B cell (primary cell): ENCODE measurements around the gene PHTF2. TPM values are rescaled to one million over a fixed set of nuclear protein-coding genes. Genes with fewer than 3 reads are reported as not detected.

Experiments
- ATAC-seq: fragments of 200-7000 bp; cut with Tn5 transposase; one replicate; pipeline ENCODE4 v1.10.0; 2021; ENCODE audit warnings: low read depth, mild to moderate bottlenecking, moderate number of reproducible peaks, moderate library complexity
- CTCF ChIA-PET: fragments of 350-600 bp; sonication (Branson Sonifier 250); formaldehyde crosslinking; loops from one replicate; lab custom pipeline; 2021; ENCODE audit warnings: antibody characterized with exemption, inconsistent platforms; lab: Charles Lee
- POLR2A ChIA-PET: fragments of 350-600 bp; sonication (Branson Sonifier 250); formaldehyde crosslinking; loops from one replicate; lab custom pipeline; 2021; ENCODE audit warnings: antibody characterized with exemption; lab: Charles Lee
- DNase-seq: peaks from one replicate; pipeline ENCODE4 v3.0.0; 2013
- H2AFZ ChIP-seq: 2 replicates; pipeline ENCODE4 v1.6.1; 2012; ENCODE audit warnings: mild to moderate bottlenecking, low read depth, low read length; ENCODE audit not compliant: insufficient read depth, poor library complexity, severe bottlenecking
- H3K27ac ChIP-seq, 2 donors: 1 replicate in 1 of 2; 2 replicates in 1 of 2; pipeline ENCODE4 v1.5.1; 2012 to 2013; ENCODE audit warnings: low read length in 2 of 2, mild to moderate bottlenecking in 2 of 2, moderate library complexity in 1 of 2
- H3K27me3 ChIP-seq, 4 experiments: fragments of 200-600 bp in 1 of 4; sonication (generic) in 1 of 4; replicated peaks in 1 of 4; 1 replicate in 2 of 4; 2 replicates in 2 of 4; pipeline versions ENCODE4 v1.6.1 to v1.7.0; 2013 to 2016; ENCODE audit warnings: low read length in 3 of 4, mild to moderate bottlenecking in 2 of 4, mixed read lengths in 1 of 4, moderate library complexity in 1 of 4; ENCODE audit not compliant: insufficient read depth in 4 of 4, control insufficient read depth in 3 of 4; ENCODE audit errors: control extremely low read depth in 1 of 4
- H3K36me3 ChIP-seq, 2 experiments: replicated peaks in 1 of 2; 1 replicate in 1 of 2; 2 replicates in 1 of 2; pipeline versions ENCODE4 v1.6.1 to v1.7.1; 2013; ENCODE audit warnings: low read length in 1 of 2; ENCODE audit not compliant: insufficient read depth in 2 of 2, control insufficient read depth in 1 of 2; ENCODE audit errors: control extremely low read depth in 1 of 2, extremely low read depth in 1 of 2
- H3K4me1 ChIP-seq, 2 donors: fragments of 200-600 bp in 1 of 2; sonication (generic) in 1 of 2; 1 replicate in 1 of 2; 2 replicates in 1 of 2; pipeline versions ENCODE4 v1.5.1 to v1.6.1; 2013 to 2017; ENCODE audit warnings: low read length in 2 of 2; ENCODE audit not compliant: control insufficient read depth in 2 of 2, insufficient read depth in 2 of 2
- H3K4me2 ChIP-seq: replicated peaks from 2 replicates; pipeline ENCODE3; 2012; ENCODE audit warnings: mild to moderate bottlenecking, low read depth, low read length; ENCODE audit not compliant: poor library complexity, severe bottlenecking
- H3K4me3 ChIP-seq, 5 experiments: fragments of 200-600 bp in 1 of 5; sonication (generic) in 1 of 5; 1 replicate in 3 of 5; 2 replicates in 2 of 5; pipeline versions ENCODE4 v1.5.1 to v1.7.0; 2011 to 2016; ENCODE audit warnings: low read length in 4 of 5, mild to moderate bottlenecking in 4 of 5, low read depth in 2 of 5, control low read depth in 1 of 5, moderate library complexity in 1 of 5; ENCODE audit not compliant: insufficient read depth in 1 of 5; ENCODE audit errors: control extremely low read depth in 1 of 5, extremely low read depth in 1 of 5
- H3K79me2 ChIP-seq: fragments of 200-600 bp; sonication (generic); one replicate; pipeline ENCODE4 v1.6.0; 2016; ENCODE audit warnings: low read length; ENCODE audit not compliant: control insufficient read depth, insufficient read depth
- H3K9ac ChIP-seq: fragments of 200-600 bp; sonication (generic); 2 replicates; pipeline ENCODE4 v1.6.1; 2017; ENCODE audit warnings: mild to moderate bottlenecking, low read length, moderate library complexity
- H3K9me3 ChIP-seq, 3 donors: one replicate each; pipeline versions ENCODE4 v1.6.1 to v1.7.1; 2013; ENCODE audit warnings: low read length in 2 of 3; ENCODE audit not compliant: control insufficient read depth in 2 of 3, insufficient read depth in 1 of 3; ENCODE audit errors: control extremely low read depth in 1 of 3
- H4K20me1 ChIP-seq: 2 replicates; pipeline ENCODE4 v1.6.0; 2012; ENCODE audit warnings: mild to moderate bottlenecking, low read length; ENCODE audit not compliant: insufficient read depth, control insufficient read depth, poor library complexity, severe bottlenecking
- H3K27ac Mint-ChIP-seq: one replicate; pipeline ENCODE4 v1.8.0; 2021; ENCODE audit warnings: mixed read lengths
- H3K27me3 Mint-ChIP-seq: one replicate; pipeline ENCODE4 v1.8.0; 2021; ENCODE audit warnings: mixed read lengths
- H3K4me1 Mint-ChIP-seq: one replicate; pipeline ENCODE4 v1.8.0; 2021; ENCODE audit warnings: mixed read lengths
- H3K4me3 Mint-ChIP-seq: one replicate; pipeline ENCODE4 v1.8.0; 2021; ENCODE audit warnings: mixed read lengths
- H3K9me3 Mint-ChIP-seq: one replicate; pipeline ENCODE4 v1.8.0; 2022; ENCODE audit warnings: mixed read lengths; ENCODE audit not compliant: insufficient read depth
- EZH2 ChIP-seq: IDR thresholded peaks from 2 replicates; pipeline ENCODE4 v1.6.1; 2012; ENCODE audit warnings: borderline replicate concordance, low read depth, mild to moderate bottlenecking, moderate library complexity, low read length; ENCODE audit not compliant: insufficient read depth, poor library complexity, severe bottlenecking
- WGBS: methylation state at CpG from one replicate; pipeline ENCODE4 v1.1.5; 2013; ENCODE audit warnings: missing lambda C conversion rate; ENCODE audit not compliant: insufficient coverage; 5-methylcytosine and 5-hydroxymethylcytosine counted together
- intact Hi-C: fragments of 100-400 bp; cut with micrococcal nuclease; formaldehyde crosslinking; loops from one replicate; pipeline ENCODE4 v1.10.0; 2022
- polyA plus RNA-seq: library from polyadenylated mRNA; depleted of rRNA; stranded (reverse); fragments of >200 nt; gene quantifications from 2 replicates; pipeline ENCODE4 v1.2.3, GENCODE V29; 2012
- total RNA-seq, 2 donors: library from RNA; stranded (reverse); fragments of 120-200 nt in 1 of 2; gene quantifications; 1 replicate in 1 of 2; 2 replicates in 1 of 2; pipeline versions ENCODE4 v1.2.3 to v1.2.4, GENCODE V29; 2013 to 2022
- TF ChIP-seq, protein P1 (sequence below): fragments of 200-600 bp; IDR thresholded peaks from one replicate; pipeline ENCODE4 v1.8.0; 2022; ENCODE audit warnings: antibody characterized with exemption, mild to moderate bottlenecking

PHTF2 gene
- total and polyA plus RNA-seq, 2 donors (not counting 1 experiment from before 2014, with no cell fraction given) = 35.3 to 44.8 TPM

DNA sequence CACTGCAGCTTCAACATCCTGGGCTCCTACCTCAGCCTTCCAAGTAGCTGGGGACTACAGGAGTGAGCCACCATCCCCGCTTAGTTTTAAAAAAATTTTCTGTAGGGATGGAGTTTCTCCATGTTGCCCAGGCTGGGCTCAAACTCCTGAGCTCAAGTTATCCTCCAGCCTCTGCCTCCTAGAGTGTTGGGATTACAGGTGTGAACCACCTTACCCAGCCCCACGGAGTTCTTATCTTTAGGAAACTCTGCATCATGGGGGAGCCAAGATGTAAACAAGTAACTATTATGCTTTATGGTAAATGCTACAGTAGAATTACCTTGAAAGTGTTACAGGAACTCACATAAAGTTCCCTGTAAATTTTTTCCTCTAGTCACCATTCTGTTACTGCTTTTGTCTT lies 65.3 kb downstream of the PHTF2 start:
- no peak overlapping the region for H3K4me3 Mint-ChIP-seq
- peaks cover 53% of the 10 kb centered on the region for H3K4me1 Mint-ChIP-seq
- POLR2A ChIA-PET = interaction anchor here (0.6 kb wide), 1 partner anchor 40 kb away, joined by 3 read pairs; no protein-coding TSS in a partner anchor
- Histone ChIP-seq H3K4me1 (peaks cover 12 to 30% of the 10 kb centered on the region in 2 donors), H4K20me1 (peaks cover 49% of the 10 kb centered on the region), H3K9me3 (no peaks in the 10 kb centered on the region), H3K27ac (no peak overlapping the region), H3K9ac (no peak overlapping the region), H3K4me3 (no peak overlapping the region), H3K36me3 (no peaks in the 10 kb centered on the region), H2AFZ (no peak overlapping the region), H3K4me2 (no peak overlapping the region), H3K79me2 (peaks cover 97% of the 10 kb centered on the region), H3K27me3 (no peaks in the 10 kb centered on the region)
- ATAC-seq (no peak), DNase-seq (no peak)
- H3K27me3 Mint-ChIP-seq = no peaks in the 10 kb centered on the region
- H3K9me3 Mint-ChIP-seq = no peaks in the 10 kb centered on the region
- no peak for TF ChIP-seq EZH2
- TF ChIP-seq, protein P1, sequence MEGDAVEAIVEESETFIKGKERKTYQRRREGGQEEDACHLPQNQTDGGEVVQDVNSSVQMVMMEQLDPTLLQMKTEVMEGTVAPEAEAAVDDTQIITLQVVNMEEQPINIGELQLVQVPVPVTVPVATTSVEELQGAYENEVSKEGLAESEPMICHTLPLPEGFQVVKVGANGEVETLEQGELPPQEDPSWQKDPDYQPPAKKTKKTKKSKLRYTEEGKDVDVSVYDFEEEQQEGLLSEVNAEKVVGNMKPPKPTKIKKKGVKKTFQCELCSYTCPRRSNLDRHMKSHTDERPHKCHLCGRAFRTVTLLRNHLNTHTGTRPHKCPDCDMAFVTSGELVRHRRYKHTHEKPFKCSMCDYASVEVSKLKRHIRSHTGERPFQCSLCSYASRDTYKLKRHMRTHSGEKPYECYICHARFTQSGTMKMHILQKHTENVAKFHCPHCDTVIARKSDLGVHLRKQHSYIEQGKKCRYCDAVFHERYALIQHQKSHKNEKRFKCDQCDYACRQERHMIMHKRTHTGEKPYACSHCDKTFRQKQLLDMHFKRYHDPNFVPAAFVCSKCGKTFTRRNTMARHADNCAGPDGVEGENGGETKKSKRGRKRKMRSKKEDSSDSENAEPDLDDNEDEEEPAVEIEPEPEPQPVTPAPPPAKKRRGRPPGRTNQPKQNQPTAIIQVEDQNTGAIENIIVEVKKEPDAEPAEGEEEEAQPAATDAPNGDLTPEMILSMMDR = no peak
- WGBS = no CpG with 5 or more reads among the region's 2 CpGs
- H3K27ac Mint-ChIP-seq = peak overlapping the region; percentile 17
- CTCF ChIA-PET = interaction anchor here (0.6 kb wide), 1 partner anchor 432 kb away, joined by 3 read pairs; no protein-coding TSS in a partner anchor
- intact Hi-C loops = no loop called here

DNA sequence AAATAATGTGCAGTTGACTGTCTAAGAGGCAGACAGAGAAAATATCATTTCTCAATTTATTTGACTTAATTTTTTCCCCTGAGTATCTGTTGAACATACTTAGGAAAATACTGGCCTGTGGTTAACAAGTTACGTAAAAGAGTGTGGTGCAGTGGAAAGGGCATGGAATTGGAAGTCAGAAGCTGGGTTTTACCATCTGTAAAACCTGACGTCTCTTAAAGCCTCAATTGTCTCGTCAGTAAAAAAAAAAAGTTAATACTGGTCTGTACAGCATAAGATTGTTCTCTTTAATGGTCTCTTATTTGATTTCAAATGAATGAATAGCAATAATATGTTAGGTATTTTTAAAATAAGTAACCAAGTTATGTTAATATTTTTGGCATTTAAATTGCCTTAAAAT lies 67.8 kb downstream of the PHTF2 start:
- H3K9ac ChIP-seq = no peak overlapping the region
- peaks cover 0 to 5% of the 10 kb centered on the region in 2 experiments for H3K36me3 ChIP-seq
- no peaks in the 10 kb centered on the region for H3K27me3 ChIP-seq
- DNase-seq (no peak), ATAC-seq (no peak)
- WGBS = no CpG with 5 or more reads among the region's 3 CpGs
- H3K79me2 ChIP-seq = peaks cover 99% of the 10 kb centered on the region
- ChIA-PET CTCF (no interaction called here), POLR2A (no interaction called here)
- H2AFZ ChIP-seq = no peak overlapping the region
- H3K4me1 Mint-ChIP-seq = peaks cover 45% of the 10 kb centered on the region
- peaks cover 68% of the 10 kb centered on the region for H4K20me1 ChIP-seq
- H3K27ac Mint-ChIP-seq = no peak overlapping the region
- H3K4me2 ChIP-seq = no peak overlapping the region
- intact Hi-C loops = no loop called here
- peaks cover 2% of the 10 kb centered on the region for H3K9me3 Mint-ChIP-seq
- H3K27ac ChIP-seq = no peak overlapping the region
- no peak overlapping the region for H3K4me3 Mint-ChIP-seq
- H3K9me3 ChIP-seq = peaks cover 0 to 4% (median under 1%) of the 10 kb centered on the region in 3 donors
- H3K4me3 ChIP-seq = no peak overlapping the region
- no peaks in the 10 kb centered on the region for H3K27me3 Mint-ChIP-seq
- H3K4me1 ChIP-seq = peaks cover 0 to 10% of the 10 kb centered on the region in 2 donors
- TF ChIP-seq, protein P1 = no peak
- TF ChIP-seq EZH2 = no peak
